GM21381 (cell line): ENCODE results near the gene ZNF230.

Experiments
- ATAC-seq: cut with Tn5 transposase; IDR thresholded peaks from one replicate; pipeline ENCODE4 v1.9.1; 2021; ENCODE audit warnings: mild to moderate bottlenecking, moderate library complexity; ENCODE audit not compliant: unreplicated experiment

The ZNF230 gene

DNA sequence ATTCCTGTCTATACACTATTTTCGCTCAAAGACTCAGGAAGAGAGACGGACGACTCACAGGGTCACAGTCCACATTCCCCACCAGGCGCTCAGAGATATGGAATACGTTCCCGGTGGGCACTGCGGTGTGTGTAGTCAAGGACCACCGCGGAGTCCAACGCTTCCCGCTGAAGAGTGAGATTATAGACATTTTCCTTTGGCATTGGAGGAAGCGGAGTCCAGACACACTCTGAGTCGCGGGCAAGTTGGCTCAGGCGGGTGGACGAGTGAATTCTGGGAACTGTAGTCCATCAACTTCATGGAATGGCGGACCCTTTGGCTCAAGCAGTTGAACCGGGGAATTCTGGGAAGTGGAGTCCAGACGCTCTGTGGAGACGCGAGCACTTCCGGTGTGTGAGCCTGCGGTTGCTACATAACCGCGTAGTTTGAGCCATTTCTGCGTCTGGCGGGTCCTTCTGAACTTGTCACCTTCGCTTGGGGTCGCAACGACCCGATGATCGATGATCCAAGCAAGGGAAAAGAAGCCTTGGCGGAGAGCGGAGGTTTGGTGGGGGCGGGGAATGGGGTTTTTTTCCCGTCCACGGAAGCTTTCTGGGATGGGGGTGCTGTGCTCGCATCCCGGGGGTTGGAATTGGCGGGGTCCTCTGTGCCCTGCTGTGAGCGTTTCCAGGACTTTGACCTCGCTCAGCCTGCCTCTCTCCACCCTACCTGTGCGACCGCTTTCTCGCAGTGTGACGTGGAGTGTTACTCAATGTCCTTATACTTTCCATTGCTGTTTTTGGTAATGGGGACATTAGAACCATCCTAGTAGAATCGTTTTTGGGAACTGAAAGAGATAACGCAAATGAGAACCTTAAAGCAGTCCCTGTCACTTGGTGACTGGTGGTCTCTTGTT, at the start of gene ZNF230:
Gene ZNF230 (plus strand): TSS at position 392 of the 895 bp plus-strand sequence. CDS start 4,122 bp downstream, outside the sequence.
- ATAC-seq: peak; percentile 94

- ATAC-seq: no peak
Observed at GRCh38 chr19:43956827-43957226, 45.9 kb upstream of the ZNF230 start.

DNA sequence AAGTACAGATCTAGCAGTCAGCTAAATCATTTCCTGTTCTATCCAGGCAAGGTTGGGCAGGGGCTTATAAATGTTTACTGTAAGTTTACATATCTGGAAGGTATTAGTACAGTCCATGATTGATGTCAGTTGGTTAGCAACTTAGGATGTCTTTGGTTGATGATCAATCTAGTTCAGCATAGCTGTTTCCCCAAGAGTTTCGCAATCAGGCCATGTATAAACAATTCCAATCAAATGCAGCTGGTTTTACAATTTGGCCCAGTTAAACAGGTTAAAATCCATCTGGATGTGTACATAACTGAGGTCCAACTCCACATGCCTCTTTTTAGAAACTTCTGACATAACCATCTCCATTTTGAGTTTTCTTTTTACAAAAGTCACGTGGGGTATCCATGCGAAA, 44.9 kb upstream of the ZNF230 start:
- no peak for ATAC-seq

GRCh38 chr19:43960411-43960810, 42.3 kb upstream of the ZNF230 start:
- no peak for ATAC-seq

GRCh38 chr19:43966079-43966694, 36.6 kb upstream of the ZNF230 start:
- no peak for ATAC-seq

- no peak for ATAC-seq
Observed at GRCh38 chr19:43976732-43977131, 26.0 kb upstream of the ZNF230 start.

DNA sequence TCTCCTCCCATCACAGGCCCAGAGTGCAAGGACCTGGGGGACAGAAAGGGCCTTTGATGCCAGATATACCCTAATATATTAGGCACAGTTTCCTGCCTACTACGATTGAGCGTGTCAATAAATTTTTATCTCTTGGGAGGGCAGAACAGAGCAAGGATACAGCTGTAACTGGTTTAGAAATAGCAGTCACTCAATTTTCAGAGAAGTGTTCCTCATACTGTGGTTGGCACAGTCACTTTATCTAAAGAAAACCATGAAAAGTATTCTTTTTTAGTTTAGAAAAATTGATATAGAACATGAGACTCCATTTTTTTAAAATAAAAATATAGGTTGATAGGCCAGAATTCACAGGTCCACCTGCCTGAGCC, 19.2 kb upstream of the ZNF230 start:
- no peak for ATAC-seq

DNA sequence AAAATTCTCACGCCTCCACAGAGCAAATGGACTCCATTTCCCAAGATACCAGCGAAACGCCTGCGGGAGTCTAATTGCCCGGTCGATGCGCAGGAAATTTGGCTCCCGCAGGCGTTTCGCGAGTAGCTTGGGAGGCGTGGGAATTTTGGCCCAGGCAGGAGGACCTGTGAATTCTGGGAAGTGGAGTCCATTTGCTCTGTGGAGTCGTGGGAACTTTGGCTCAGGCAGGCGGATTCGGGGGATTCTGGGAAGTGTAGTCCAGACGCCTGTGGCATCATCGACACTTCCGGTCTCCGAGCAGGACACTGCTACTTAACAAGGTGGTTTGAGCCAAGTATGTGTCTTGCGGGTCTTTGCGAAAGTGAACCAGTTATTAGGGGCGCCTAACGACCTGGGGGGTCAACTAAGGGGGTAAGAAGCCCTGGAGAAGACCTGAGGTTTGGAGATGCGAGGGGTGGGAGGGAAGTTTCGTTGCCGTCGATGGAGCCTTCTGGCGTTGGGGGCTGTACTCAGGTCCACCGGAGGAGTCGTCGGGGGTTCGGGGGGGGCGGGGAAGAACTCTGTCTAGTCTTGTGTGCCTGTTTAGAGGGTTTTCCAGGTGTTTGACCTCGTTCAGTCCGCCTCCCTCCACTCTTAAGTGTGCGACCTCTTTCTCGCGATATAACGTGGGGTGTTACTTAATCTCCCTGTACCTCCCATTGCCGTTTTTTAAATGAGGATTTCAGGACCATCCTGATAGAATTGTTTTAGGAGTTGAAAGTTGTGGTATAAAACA, 18.7 kb upstream of the ZNF230 start, which contains the start of gene ZNF155:
Gene ZNF155 (plus strand): TSS at position 277 of the 775 bp plus-strand sequence. CDS start 4,356 bp downstream, outside the sequence.
- ATAC-seq: peak; percentile 95

DNA sequence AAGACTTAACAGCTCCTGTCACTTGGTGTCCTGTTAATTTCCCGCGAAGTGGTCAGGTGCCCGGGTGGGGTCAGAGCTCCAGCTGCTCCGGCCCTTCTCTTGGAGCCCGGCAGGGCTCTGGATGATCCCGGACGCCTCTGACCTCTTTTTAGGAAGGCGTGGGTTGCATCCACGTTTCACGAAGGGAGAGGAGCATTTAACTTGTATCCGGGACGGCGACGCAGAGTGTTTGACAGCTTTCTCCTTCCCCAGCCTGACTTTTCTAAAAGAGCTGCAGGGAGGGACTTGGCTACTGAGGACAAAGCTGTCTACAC, 18.1 kb upstream of the ZNF230 start:
- peak; percentile 9 for ATAC-seq

- no peak for ATAC-seq
Observed at GRCh38 chr19:43997631-43998290, 5.0 kb upstream of the ZNF230 start.

- no peak for ATAC-seq
Observed at GRCh38 chr19:44002212-44002565, 568 bp upstream of the ZNF230 start.

DNA sequence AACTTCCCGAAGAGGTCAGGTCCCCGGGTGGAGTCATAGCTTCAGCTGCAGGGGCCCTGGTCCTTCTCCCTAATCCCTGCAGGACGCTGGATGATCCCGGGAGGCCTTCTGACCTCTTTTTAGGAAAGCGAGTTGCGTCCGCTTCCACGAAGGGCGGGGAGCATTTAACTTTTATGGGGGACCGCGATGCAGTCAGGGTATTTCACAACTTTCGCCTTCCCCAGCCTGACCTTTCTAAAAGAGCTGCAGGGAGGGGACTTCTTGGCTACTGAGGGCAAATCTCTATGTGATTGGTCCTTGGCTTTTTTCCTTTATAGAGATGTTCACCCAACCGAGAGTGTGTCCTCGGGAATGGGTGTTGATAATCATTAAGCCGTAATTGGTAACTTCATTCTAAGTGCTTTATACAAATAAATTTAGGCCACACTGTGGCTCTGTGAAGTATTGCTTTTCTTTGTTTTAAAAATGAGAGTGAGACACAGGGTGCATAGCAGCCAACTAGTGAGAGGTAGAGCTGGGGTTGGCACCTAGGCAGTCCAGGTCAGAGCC, 778 bp downstream of the ZNF230 start:
- no peak for ATAC-seq

DNA sequence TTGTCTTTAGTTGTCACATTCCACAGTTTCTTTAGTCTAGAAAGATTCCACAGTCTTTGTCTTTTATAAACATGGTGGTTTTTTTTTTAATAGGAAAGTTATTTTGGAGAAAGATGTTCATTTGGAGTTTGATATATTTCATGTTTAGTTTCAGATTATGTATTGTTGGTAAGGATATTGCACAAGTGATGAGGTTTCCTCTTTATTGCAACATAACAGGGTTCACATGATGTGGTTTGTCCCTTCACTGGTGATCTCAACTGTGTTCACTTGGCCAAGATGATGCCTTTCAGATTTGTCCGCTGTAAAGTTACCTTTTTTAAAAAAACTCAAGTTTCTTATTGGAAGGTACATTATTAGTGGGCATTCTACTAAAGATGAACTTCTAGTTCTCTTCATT, 3.2 kb downstream of the ZNF230 start:
- ATAC-seq: no peak

- no peak for ATAC-seq
Observed at GRCh38 chr19:44007473-44007872, 4.7 kb downstream of the ZNF230 start.

DNA sequence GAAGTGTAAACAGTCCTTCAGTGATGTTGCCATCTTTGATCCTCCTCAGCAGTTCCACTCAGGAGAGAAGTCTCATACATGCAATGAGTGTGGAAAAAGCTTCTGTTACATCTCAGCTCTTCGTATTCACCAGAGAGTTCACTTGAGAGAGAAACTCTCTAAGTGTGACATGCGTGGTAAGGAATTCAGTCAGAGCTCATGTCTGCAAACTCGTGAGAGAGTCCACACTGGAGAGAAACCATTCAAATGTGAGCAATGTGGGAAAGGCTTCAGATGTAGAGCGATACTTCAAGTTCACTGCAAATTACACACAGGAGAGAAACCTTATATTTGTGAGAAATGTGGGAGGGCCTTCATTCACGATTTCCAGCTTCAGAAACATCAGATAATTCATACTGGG, 7.7 kb downstream of the ZNF230 start:
- no peak for ATAC-seq

DNA sequence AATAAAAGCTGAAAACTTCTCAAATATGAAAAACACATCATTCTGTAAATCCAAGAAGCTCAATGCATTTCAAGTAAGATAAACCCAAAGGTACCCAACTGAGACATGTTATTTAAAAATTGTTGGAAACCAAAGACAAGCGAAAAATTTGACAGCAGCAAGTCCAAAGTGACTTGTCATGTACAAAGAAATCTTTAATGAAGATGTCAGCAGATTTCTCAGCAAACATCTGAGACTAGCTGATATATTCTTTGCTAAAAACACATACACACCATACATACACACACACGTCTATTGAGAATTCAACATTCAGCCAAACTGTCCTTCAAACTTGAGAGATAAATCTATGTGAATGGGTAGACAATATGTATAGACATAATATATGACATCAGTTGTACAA, 16.7 kb downstream of the ZNF230 start:
- ATAC-seq: no peak

DNA sequence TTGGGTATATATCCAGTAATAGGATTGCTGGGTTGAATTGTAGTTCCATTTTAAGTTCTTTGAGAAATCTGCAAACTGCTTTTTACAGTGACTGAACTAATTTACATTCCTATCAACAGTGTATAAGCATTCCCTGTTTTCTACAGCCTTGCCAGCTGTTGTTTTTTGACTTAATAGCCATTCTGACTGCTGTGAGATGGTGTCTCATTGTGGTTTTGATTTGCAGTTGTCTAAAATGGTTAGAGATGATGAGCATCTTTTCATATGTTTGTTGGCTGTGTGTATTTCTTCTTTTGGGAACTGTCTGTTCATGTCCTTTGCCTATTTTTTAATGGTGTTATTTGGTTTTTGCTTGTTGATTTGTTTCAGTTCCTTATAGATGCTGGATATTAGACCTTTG, 18.5 kb downstream of the ZNF230 start:
- ATAC-seq: no peak

GRCh38 chr19:44024900-44025216, 22.1 kb downstream of the ZNF230 start:
- ATAC-seq: no peak

GRCh38 chr19:44025217-44025936, 22.6 kb downstream of the ZNF230 start, which contains the start of gene ZNF222:
Gene ZNF222, plus strand, starts transcription at chr19:44025379. Its CDS starts 58 bp downstream, at chr19:44025437.
- ATAC-seq: peak; percentile 95

DNA sequence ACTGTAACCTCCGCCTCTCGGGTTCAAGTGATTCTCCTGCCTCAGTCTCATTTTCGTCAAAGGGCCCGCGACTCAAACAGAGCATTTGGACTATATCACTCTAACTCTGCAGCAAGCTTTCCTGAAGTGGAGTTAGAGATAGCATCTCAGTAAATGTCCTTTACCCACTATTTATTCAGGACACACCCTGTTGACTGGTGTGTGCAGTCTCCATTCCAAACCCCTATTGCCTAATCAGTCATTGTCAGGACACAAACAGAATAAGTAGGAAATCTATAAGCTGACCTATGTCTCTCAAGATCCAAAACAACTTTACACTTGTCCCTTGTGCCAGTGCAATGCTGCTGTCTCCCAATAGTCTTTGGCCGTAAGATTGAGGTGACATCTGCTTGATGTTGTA, 23.9 kb downstream of the ZNF230 start:
- ATAC-seq: no peak
